SK-N-MC (cell line): Measurements from ENCODE around the gene TMEM52B.

Source experiments
- EZH2 ChIP-seq: fragments of 200-600 bp; sonication (generic); IDR thresholded peaks from one replicate; pipeline ENCODE4 v1.6.1; 2017; ENCODE audit warnings: antibody characterized with exemption
- FOXP2 ChIP-seq: optimal IDR thresholded peaks from 2 replicates; pipeline ENCODE3; 2011; ENCODE audit warnings: mild to moderate bottlenecking, moderate library complexity; ENCODE audit not compliant: insufficient read depth; ENCODE audit errors: extremely low read length, control extremely low read depth
- POLR2AphosphoS5 ChIP-seq: IDR thresholded peaks from 2 replicates; pipeline ENCODE4 v1.6.1; 2012; ENCODE audit warnings: mild to moderate bottlenecking, low read depth, low read length, borderline replicate concordance

DNA sequence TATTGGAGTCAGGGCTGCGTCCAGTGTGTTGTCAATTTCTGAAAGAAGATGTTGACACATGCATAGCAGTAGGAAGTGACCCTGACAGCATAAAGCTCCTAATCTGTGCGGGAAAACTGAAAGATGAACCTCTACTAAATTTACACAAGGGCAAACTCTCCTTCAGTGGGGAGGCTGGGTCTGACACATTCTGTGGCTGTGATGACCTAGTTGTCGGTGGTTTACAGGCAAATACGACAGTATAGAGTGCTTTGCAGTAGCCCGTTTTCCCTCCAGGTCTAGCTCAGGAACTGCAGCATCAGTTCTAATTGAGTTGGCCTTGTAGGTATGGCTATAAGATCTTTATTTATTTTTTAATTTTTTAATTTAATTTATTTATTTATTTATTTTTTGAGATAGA lies 19.0 kb downstream of the TMEM52B start:
- TF ChIP-seq POLR2AphosphoS5 (no peak), EZH2 (no peak), FOXP2 (no peak)
